Astrocyte of the cerebellum (primary cell): ENCODE results near the gene SERTAD2.

Experiments used
- DNase-seq: peaks from one replicate; pipeline ENCODE4 v3.0.0-alpha.2; 2011; ENCODE audit warnings: low read depth
- H3K4me3 ChIP-seq: 2 replicates; pipeline ENCODE4 v1.5.1; 2011; ENCODE audit warnings: mild to moderate bottlenecking, low read depth, low read length, moderate library complexity
- in situ Hi-C: cut with HindIII; loops from 2 replicates; pipeline ENCODE4 v1.10.0; 2017; ENCODE audit warnings: low sequenced_read_pairs
- TF ChIP-seq, protein P1 (sequence below): IDR thresholded peaks from 2 replicates; pipeline ENCODE4 v1.5.1; 2012; ENCODE audit warnings: low read length, low read depth, moderate library complexity, mild to moderate bottlenecking; ENCODE audit errors: missing control alignments

The SERTAD2 gene

DNA sequence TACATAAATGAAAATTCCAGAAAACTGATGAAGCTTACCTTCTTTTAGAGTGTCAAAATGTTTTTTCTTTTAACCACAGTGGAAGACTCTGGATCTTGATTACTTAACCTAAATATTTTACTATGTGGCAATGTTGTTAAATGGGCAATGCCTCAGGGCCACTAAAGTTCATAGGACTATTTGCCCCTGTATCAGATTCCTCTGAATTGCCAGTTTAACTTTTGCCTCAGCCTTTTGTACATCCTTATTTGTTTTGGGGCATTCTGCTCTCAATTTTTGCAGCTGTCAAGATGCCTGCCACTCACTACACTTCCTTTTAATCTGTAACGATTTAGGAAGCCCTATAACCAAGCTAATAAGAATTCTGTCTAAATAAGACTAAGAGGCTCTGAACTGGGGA lies 31.7 kb upstream of the SERTAD2 start:
- DNase-seq, result no peak
- TF ChIP-seq, protein P1, sequence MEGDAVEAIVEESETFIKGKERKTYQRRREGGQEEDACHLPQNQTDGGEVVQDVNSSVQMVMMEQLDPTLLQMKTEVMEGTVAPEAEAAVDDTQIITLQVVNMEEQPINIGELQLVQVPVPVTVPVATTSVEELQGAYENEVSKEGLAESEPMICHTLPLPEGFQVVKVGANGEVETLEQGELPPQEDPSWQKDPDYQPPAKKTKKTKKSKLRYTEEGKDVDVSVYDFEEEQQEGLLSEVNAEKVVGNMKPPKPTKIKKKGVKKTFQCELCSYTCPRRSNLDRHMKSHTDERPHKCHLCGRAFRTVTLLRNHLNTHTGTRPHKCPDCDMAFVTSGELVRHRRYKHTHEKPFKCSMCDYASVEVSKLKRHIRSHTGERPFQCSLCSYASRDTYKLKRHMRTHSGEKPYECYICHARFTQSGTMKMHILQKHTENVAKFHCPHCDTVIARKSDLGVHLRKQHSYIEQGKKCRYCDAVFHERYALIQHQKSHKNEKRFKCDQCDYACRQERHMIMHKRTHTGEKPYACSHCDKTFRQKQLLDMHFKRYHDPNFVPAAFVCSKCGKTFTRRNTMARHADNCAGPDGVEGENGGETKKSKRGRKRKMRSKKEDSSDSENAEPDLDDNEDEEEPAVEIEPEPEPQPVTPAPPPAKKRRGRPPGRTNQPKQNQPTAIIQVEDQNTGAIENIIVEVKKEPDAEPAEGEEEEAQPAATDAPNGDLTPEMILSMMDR, result no peak
- no peak overlapping the region for H3K4me3 ChIP-seq
- in situ Hi-C loops, result no loop called here

DNA sequence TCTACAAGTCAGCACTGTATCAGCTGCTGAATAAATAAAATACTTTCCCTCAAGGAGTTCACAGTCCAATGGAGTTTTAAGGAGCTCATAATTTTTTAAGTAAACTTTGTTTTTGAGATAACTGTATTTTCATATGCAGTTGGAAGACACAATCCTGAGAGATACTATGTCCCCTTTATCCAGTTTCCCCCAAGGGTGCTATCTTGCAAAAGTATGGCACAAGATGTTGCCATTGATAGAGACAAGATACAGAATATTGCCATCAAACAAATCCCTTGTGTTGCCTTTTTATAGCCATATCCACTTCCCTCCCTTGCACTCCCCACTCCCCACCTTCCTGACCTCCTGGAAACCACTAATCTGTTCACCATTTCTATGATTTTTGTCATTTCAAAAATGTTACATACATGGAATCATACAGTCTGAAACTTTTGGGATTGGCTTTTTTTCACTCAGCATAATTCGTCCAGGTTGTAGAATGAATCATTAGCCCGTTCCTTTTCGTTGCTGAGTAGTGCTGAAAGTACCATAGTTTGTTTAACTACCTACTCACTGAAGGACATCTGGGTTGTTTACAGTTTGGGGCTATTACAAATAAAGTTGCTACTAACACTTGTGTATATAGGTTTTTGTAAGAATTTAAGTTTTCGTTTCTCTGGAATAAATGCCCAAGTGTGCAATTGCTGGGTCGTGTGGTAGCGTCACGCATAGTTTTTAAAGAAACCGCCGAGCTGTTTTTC lies 30.2 kb upstream of the SERTAD2 start:
- TF ChIP-seq, protein P1, result no peak
- no peak overlapping the region for H3K4me3 ChIP-seq
- in situ Hi-C loops, result no loop called here

DNA sequence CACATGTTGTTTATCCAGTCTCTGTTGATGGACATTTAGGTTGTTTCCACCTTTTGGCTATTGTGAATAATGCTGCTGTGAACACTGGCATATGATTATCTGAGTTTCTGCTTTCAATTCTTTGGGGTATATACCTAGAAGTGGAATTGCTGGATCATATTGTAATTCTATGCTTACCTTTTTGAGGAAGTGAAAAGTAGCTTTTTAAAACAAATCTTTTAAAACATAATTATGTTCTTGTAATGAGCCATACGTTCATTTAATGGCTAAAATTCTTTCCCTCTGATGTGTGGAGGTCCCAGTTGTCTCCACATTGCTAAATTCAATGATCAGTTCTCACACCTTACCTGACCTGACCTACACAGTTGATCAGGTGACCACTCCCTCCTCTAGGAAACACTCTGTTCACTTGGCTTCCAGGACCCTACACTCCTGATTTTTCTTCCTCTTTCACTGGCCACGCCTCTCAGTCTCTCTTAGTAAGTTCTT lies 27.8 kb upstream of the SERTAD2 start:
- TF ChIP-seq, protein P1, result no peak
- in situ Hi-C loops, result no loop called here
- H3K4me3 ChIP-seq, result no peak overlapping the region
- no peak for DNase-seq

More for the DNA sequence above, 30.2 kb upstream of the SERTAD2 start:
- no peak for DNase-seq

DNA sequence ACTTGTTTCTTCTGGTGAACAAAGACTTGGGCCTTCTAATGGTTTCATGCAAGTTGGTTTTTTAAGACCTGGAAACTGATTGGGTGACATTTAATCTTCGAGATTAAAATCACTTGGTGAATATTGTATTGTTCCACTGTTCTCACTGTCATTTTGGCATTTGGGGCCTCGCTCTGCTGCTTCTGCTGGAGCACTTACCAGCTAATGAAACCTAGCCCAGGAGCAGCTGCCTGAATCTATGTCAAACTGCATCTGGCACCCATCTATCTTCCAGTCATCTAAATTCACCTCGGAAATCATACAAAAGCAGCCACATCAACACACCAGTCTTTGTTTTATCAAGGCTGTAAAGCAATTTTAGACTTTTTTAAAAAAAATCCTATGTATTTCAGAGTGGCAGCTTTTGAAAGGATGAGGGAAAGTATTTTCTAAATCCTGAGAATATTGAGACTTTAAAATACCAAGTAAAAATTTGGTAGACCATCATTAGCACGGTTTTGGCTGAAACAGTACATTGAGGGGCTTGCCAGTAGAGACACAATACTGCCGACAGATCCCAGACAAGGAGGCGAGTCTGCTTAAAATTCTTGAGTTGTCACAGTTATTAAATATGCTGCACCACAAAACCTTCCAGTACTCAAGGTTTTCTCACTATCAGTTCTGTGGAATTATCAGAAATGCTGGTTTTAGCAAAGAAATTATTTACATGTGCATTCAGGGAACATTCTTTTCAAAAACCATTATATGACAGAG lies 26.1 kb upstream of the SERTAD2 start:
- TF ChIP-seq, protein P1, result no peak
- no peak overlapping the region for H3K4me3 ChIP-seq
- DNase-seq, result no peak
- in situ Hi-C loops, result no loop called here

DNA sequence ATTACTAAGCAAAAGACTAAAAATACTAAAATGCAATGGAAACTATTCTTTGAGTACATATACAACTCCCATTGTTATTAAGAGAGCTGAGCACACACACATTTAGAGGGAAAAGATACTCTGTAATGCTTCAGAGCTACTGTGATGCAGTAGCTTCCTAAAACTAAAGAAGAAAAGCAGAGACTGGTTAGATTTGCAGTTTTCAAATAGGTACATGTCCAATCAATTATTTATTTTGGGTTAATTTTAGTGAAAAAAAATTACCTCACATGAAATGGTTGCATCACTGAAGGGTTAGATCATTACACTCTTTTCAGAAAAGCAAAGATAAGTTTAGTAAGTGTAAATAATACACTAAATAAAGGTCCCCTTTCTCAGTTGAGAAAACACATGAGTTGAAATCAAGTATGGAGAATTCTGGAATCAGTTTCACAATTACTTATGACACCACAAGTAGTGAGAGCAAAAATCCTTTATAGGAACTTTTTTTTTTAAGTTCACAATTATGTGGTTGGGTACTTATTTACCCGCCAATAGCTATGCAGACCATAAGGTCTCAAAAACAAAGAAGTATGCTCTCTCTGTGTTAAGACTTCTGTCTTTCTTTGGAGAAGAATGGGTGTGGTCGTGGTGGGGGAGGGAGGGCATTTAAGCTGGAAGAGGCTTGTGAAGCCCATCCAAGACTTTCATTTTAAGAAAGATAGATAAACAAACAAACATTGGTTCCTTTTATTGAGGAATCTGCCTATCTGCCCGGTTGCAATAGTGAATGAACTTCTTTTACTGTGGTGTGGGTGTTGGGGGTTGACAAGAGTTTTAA lies 25.3 kb upstream of the SERTAD2 start:
- TF ChIP-seq, protein P1, result no peak
- H3K4me3 ChIP-seq, result no peak overlapping the region
- in situ Hi-C loops, result no loop called here
- no peak for DNase-seq

DNA sequence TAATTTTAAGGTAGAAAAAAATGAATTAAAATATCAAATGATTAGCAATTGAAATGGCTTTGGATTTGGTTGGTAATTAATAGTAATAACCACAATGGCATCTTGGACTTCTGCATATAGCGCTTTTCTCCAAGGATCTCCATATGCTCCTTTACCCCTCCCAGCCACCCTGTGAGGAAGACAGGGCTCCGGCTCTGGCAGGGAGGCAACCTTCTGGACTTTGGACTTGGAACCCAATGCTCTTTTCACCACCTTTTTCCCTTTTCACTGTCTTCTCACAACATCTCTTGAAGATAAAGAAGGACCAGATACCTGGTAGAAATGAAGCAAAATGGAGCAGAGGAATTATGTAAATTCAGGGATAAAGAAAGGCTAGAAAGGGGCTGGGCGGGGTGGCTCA lies 23.8 kb upstream of the SERTAD2 start:
- no peak overlapping the region for H3K4me3 ChIP-seq
- in situ Hi-C loops, result no loop called here
- no peak for DNase-seq
- TF ChIP-seq, protein P1, result no peak
